NCI-H82 (cell line): Measurements from ENCODE around the gene FREY1.
A peak's percentile ranks its signal among the peaks of the same experiment; 100 is the strongest.
"Not testable (repeated sequence)": the region's sequence is repeated elsewhere in the genome, so short reads cannot be mapped to it uniquely, and the experiment has no call there.

Experiments
- DNase-seq: peaks from one replicate; lab custom pipeline; 2025; lab: John Stamatoyannopoulos, UW

Gene FREY1

GRCh38 chr11:45913942-45914635 is 7.0 kb upstream of the FREY1 start:
- no peak for DNase-seq

- no peak for DNase-seq
These were observed 6.4 kb upstream of the FREY1 start for GRCh38 chr11:45913514-45913913.

- DNase-seq = no peak
These were observed 3.6 kb upstream of the FREY1 start for GRCh38 chr11:45910623-45911022.

GRCh38 chr11:45909594-45910475 is 2.8 kb upstream of the FREY1 start:
- no peak for DNase-seq

- peak; percentile 36 for DNase-seq
These were observed 870 bp upstream of the FREY1 start for GRCh38 chr11:45907911-45908370.

- no peak for DNase-seq
These were observed 882 bp downstream of the FREY1 start for GRCh38 chr11:45906096-45906682.

GRCh38 chr11:45905576-45905975 is 1.5 kb downstream of the FREY1 start:
- DNase-seq = not testable (repeated sequence)

GRCh38 chr11:45905095-45905494 is 2.0 kb downstream of the FREY1 start:
- DNase-seq = no peak

- no peak for DNase-seq
These were observed 2.7 kb downstream of the FREY1 start for GRCh38 chr11:45904309-45904915.

GRCh38 chr11:45902452-45903380 is 4.4 kb downstream of the FREY1 start:
- DNase-seq = no peak

GRCh38 chr11:45901626-45902025 is 5.4 kb downstream of the FREY1 start:
- no peak for DNase-seq

GRCh38 chr11:45900916-45901617 is 6.0 kb downstream of the FREY1 start:
- no peak for DNase-seq

- peak; percentile 25 for DNase-seq
These were observed 6.8 kb downstream of the FREY1 start for GRCh38 chr11:45900175-45900800.

GRCh38 chr11:45899448-45900174 is 7.5 kb downstream of the FREY1 start:
- peak; percentile 90 for DNase-seq

GRCh38 chr11:45899086-45899447 is 8.0 kb downstream of the FREY1 start:
- DNase-seq = no peak

GRCh38 chr11:45897556-45897955 is 9.5 kb downstream of the FREY1 start:
- DNase-seq = no peak

GRCh38 chr11:45896422-45896984 is 10.6 kb downstream of the FREY1 start:
- peak; percentile 74 for DNase-seq

GRCh38 chr11:45895553-45896259 is 11.4 kb downstream of the FREY1 start:
- DNase-seq = no peak
